GM19455 (cell line): ENCODE data around the gene RBM20.

ENCODE experiments used
- ATAC-seq: cut with Tn5 transposase; IDR thresholded peaks from one replicate; pipeline ENCODE4 v1.9.1; 2021; ENCODE audit not compliant: unreplicated experiment

RBM20 gene

GRCh38 chr10:110847374-110847773, 203.2 kb downstream of the RBM20 start:
- no peak for ATAC-seq

- no peak for ATAC-seq
Observed at GRCh38 chr10:110848106-110848505, 204.0 kb downstream of the RBM20 start.

- no peak for ATAC-seq
Observed at GRCh38 chr10:110850099-110850498, 206.0 kb downstream of the RBM20 start.

- ATAC-seq, result no peak
Observed at GRCh38 chr10:110851020-110851612, 207.0 kb downstream of the RBM20 start.

- ATAC-seq, result no peak
Observed at GRCh38 chr10:110852255-110852896, 208.2 kb downstream of the RBM20 start.

- no peak for ATAC-seq
Observed at GRCh38 chr10:110852947-110853346, 208.8 kb downstream of the RBM20 start.

- no peak for ATAC-seq
Observed at GRCh38 chr10:110853921-110854605, 209.9 kb downstream of the RBM20 start.

- no peak for ATAC-seq
Observed at GRCh38 chr10:110857265-110858171, 213.4 kb downstream of the RBM20 start.

GRCh38 chr10:110858297-110858934, 214.3 kb downstream of the RBM20 start:
- no peak for ATAC-seq

GRCh38 chr10:110859206-110859972, 215.3 kb downstream of the RBM20 start:
- no peak for ATAC-seq

- no peak for ATAC-seq
Observed at GRCh38 chr10:110859973-110860376, 215.8 kb downstream of the RBM20 start.

GRCh38 chr10:110860576-110861241, 216.6 kb downstream of the RBM20 start:
- ATAC-seq, result peak; percentile 55

- no peak for ATAC-seq
Observed at GRCh38 chr10:110861476-110861875, 217.3 kb downstream of the RBM20 start.

- ATAC-seq, result no peak
Observed at GRCh38 chr10:110861930-110862649, 218.0 kb downstream of the RBM20 start.

GRCh38 chr10:110862961-110863360, 218.8 kb downstream of the RBM20 start:
- no peak for ATAC-seq

- no peak for ATAC-seq
Observed at GRCh38 chr10:110863361-110863760, 219.2 kb downstream of the RBM20 start.

GRCh38 chr10:110863956-110864355, 219.8 kb downstream of the RBM20 start:
- ATAC-seq, result no peak

GRCh38 chr10:110864662-110865140, 220.6 kb downstream of the RBM20 start:
- peak; percentile 63 for ATAC-seq
